Measurements from ENCODE around the gene UBLCP1.

GRCh38 chr5:159319363-159319762 is 56.3 kb downstream of the UBLCP1 start:
- TF ChIP-seq ZNF223 (tag by site-specific recombination; IDR thresholded peaks at IDR 0.05) (no peak), ZSCAN30 (tag by site-specific recombination; IDR thresholded peaks at IDR 0.05) (no peak)
- TF ChIP-seq, protein P1, sequence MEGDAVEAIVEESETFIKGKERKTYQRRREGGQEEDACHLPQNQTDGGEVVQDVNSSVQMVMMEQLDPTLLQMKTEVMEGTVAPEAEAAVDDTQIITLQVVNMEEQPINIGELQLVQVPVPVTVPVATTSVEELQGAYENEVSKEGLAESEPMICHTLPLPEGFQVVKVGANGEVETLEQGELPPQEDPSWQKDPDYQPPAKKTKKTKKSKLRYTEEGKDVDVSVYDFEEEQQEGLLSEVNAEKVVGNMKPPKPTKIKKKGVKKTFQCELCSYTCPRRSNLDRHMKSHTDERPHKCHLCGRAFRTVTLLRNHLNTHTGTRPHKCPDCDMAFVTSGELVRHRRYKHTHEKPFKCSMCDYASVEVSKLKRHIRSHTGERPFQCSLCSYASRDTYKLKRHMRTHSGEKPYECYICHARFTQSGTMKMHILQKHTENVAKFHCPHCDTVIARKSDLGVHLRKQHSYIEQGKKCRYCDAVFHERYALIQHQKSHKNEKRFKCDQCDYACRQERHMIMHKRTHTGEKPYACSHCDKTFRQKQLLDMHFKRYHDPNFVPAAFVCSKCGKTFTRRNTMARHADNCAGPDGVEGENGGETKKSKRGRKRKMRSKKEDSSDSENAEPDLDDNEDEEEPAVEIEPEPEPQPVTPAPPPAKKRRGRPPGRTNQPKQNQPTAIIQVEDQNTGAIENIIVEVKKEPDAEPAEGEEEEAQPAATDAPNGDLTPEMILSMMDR (tag by site-specific recombination; IDR thresholded peaks at IDR 0.05) = no peak
